D721Med (cell line): ENCODE data around the gene WASHC4.

Experiments
- DNase-seq: peaks from one replicate; pipeline ENCODE4 v3.0.0; 2011; ENCODE audit warnings: low spot score; ENCODE audit not compliant: insufficient read length
- FAIRE-seq: peaks from 2 replicates; lab custom pipeline; 2011; peaks lifted over from hg19 to GRCh38; lab: Jason Lieb, UNC
- TF ChIP-seq, protein P1 (sequence below): IDR thresholded peaks from 2 replicates; pipeline ENCODE4 v1.5.1; 2012; ENCODE audit warnings: mild to moderate bottlenecking, control low read depth; ENCODE audit not compliant: insufficient read depth; ENCODE audit errors: missing control alignments

The WASHC4 gene

DNA sequence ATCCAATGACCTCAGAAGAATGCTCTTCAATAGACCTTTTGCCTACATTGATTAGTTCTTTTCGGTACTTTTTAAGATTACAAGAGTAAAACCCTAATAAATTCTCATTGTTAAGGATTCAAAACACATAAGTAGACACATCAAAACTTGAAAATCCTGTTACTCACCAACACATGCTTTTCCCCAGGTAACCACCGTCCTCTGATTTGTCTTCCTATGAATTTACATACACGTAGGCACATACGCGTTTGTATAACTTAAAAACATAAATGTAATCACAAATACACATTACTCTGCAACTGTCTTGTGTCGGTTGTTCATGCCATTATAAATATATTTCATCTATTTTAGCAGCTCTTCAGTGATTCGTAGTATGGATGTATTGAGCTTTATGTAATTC, 910 bp upstream of the WASHC4 start:
- no peak for DNase-seq
- TF ChIP-seq, protein P1, sequence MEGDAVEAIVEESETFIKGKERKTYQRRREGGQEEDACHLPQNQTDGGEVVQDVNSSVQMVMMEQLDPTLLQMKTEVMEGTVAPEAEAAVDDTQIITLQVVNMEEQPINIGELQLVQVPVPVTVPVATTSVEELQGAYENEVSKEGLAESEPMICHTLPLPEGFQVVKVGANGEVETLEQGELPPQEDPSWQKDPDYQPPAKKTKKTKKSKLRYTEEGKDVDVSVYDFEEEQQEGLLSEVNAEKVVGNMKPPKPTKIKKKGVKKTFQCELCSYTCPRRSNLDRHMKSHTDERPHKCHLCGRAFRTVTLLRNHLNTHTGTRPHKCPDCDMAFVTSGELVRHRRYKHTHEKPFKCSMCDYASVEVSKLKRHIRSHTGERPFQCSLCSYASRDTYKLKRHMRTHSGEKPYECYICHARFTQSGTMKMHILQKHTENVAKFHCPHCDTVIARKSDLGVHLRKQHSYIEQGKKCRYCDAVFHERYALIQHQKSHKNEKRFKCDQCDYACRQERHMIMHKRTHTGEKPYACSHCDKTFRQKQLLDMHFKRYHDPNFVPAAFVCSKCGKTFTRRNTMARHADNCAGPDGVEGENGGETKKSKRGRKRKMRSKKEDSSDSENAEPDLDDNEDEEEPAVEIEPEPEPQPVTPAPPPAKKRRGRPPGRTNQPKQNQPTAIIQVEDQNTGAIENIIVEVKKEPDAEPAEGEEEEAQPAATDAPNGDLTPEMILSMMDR = no peak
- no peak for FAIRE-seq

DNA sequence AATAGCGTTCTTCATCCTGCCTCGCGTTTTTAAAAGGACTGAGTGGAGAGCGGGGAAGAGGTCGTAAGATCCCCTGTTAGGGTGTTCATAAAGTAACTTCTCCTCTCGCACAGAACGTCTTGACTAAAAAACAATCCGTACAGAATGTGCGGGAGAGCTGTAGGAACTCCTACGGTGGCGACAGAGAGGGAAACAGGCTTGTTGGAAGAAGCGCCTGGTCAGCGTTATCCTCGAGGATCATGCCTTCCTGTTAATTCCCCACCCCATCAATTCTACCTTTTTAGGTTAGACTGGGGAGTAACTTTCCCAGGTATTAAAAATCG, 399 bp upstream of the WASHC4 start:
- TF ChIP-seq, protein P1 = no peak
- FAIRE-seq (no peak), DNase-seq (no peak)

DNA sequence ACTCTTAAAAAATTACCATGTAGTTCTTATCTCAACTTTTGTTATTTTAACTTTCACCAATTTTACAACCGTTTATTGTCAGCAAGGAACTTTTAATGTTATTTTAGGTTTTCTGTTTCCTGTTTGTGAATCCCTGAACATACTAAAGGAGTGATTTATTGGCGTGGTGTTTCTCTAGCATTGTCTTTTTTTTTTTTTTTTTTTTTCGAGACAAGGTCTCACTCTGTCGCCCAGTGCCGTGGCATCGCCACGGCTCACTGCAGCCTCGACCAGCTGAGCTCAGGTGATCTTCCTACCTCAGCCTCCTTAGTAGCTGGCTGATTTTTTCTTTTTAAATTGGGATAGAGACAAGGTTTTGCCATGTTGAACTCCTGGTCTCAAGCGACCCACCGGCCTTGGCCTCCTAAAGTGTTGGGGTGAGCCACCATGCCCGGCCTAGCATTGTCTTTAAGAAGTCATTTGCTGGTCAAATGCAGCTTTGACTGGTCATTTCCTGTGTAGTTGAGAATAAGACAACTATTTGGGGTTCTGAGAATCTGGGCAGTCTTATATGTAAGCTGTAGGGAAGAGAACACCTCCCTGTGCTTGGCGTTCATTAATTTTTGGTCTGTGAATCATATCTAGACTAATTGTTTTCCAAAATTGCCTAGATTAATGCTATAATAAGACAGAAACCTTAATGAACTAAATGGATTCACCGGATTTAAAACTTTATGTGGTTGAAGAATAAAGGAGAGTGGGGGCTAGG, 2.1 kb downstream of the WASHC4 start:
- DNase-seq = no peak
- TF ChIP-seq, protein P1 = no peak
- FAIRE-seq = no peak

DNA sequence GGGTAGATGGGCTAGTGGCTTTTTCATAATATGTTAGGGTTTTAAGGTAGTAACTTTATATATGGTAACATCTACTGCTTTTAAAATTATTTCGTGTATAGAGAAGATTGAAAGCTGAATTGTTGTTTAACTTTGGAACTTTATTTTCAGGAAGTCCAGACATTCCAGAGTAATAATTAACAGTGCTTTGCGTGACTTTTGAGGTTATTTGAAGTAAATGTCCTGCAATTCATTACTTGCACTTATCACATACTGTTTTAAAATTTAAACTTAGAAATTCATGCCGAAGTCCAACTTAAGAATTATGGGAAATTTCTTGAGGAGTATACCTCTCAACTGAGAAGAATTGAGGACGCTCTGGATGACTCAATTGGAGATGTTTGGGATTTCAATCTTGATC, 3.3 kb downstream of the WASHC4 start:
- no peak for FAIRE-seq
- TF ChIP-seq, protein P1 = no peak
- DNase-seq = no peak

DNA sequence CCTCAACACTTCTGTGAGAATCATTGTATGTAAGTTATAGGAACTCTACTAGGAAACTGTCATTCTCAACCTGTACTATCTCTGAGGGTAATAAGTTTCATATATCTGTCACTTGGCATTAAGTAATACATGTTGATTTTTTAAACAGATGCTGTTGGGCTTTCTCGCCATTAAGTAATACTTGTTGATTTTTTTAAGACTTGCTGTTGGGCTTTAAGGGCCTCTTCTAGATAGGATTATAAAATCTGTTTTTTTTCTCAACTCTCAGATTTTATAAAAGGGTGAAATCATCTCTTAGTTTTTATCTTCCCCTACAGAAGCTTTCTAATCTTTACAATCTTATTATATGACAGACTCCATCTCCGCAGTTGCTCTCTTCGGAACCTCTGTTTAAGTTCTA, 5.6 kb downstream of the WASHC4 start:
- DNase-seq (no peak), FAIRE-seq (no peak)
- TF ChIP-seq, protein P1 = no peak

DNA sequence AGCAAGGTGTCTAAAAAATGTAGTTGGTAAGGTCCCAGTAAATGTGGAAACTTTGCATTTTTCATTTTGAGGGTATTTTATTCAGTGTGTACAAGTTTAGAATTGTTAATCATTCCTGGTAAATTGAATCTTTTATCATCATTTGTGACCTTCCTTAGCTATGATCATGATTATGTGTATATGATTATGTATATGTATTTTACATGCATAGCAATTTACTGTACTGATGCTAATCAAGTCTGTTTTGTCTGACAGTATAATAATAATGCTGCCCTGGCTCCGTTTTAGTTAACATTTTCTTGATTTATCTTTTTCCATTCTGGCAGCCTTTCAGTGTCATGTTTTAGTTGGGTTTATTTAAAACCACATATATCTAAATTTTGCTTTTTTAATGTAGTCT, 9.4 kb downstream of the WASHC4 start:
- FAIRE-seq = no peak

DNA sequence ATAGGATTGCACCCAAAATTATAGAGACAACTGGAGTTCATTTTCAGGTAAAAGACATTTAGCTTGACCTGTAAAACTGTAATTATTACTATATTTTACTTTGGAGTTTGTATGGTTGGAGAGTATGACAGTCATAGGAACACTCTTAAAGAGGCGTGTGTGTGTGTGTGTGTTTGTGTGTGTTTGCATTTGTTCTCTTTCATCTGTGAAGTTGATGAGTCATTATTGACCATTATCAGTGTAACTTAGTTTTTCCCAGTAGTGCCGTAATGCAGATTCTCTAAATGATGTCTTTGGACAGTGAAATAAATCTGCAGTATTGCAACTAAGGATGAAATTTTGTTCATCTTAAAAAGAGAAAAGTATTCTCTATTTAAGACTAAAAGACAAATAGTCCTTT, 13.0 kb downstream of the WASHC4 start:
- TF ChIP-seq, protein P1 = no peak
- DNase-seq = no peak
- no peak for FAIRE-seq

More for the DNA sequence above, 9.4 kb downstream of the WASHC4 start:
- no peak for DNase-seq
- TF ChIP-seq, protein P1 = no peak
